Measurements from ENCODE around the gene SYPL2.
A peak's percentile ranks its signal among the peaks of the same experiment; 100 is the strongest.

SYPL2 gene

DNA sequence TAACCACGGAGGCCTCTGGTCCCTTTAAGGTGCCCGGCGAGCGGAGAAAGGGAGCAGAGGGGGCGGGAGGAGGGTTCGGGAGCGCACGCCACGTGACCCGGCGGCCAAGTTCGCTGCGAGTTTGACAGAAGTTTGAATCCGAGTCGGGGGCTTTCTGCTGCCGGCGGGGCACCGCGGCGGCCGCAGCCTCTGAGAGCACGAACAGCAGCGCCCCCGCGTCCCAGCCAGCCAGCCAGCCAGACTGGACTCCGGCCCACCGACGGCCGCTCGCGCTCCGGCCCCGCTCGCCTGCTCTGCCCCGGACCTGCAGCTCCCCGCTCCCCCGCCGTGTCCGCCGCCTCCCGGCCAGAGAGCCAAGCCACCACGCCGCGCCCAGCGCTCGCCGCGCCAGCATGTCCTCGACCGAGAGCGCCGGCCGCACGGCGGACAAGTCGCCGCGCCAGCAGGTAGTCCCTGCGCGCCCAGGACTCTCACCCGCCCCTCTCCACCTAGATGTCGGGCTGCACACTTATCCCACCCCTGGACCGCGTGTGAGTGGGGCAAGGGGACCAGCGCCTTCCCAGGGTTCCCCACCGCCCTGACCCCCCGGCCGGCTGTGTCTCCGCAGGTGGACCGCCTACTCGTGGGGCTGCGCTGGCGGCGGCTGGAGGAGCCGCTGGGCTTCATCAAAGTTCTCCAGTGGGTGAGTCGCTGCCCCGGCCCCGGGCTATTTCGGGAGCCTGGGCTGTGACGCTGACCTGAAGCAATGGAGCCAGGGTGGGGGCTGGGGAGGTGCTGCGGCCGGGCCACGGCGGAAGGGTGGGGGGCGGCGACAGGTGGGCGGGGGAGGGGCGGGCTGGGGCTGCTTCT lies at the start of gene SYPL2:
TSS of gene SYPL2 (plus strand) at position 95 of the 849 bp plus-strand sequence. CDS start at position 393, 298 bp downstream.
- DNase-seq (ENCODE audit: low read depth) = no peak

DNA sequence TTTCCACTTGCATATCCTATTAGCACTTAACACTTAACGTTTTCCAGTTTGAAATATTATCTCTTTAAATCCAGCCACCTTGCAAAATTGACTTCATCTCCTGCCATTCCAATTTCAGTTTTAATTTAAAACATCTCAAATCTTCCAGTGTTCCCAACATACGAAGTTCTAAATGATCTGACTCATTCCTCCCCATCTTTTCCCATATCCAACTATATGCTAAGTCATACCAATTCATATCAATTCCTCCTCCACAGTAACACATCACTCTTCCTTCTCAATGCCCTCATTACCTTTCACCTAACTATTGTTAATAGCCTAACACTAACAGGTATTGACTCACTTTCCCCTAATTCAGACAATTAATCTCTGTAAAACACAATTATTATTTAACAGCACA lies 42.8 kb upstream of the SYPL2 start:
- DNase-seq (ENCODE audit: low read depth) = no peak

- no peak for DNase-seq (ENCODE audit: low read depth)
Measured at GRCh38 chr1:109425391-109426280, 40.7 kb upstream of the SYPL2 start.

GRCh38 chr1:109426281-109427170 lies 39.8 kb upstream of the SYPL2 start, which contains the start of gene PSMA5:
TSS of gene PSMA5 (minus strand) at chr1:109426448. CDS start at chr1:109426330, 118 bp downstream.
- DNase-seq (ENCODE audit: low read depth) = peak; percentile 99

- no peak for DNase-seq (ENCODE audit: low read depth)
Measured at GRCh38 chr1:109427171-109427467, 39.2 kb upstream of the SYPL2 start.

- DNase-seq (ENCODE audit: low read depth) = peak; percentile 51
Measured at GRCh38 chr1:109432336-109432735, 34.0 kb upstream of the SYPL2 start.

DNA sequence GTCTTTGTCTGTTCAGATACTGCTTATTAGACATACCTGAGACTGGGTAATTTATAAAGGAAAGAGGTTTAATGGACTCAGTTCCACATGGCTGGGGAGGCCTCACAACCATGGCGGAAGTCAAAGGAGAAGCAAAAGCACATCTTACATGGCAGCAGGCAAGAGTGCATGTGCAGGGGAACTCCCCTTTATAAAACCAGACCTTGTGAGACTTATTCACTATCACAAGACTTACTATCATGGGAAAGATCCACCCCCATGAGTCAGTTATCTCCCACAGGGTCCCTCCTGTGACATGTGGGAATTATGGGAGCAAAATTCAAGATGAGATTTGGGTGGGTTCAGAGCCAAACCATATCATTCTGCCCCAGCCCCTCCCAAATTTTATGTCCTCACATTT lies 33.0 kb upstream of the SYPL2 start:
- DNase-seq (ENCODE audit: low read depth) = no peak

DNA sequence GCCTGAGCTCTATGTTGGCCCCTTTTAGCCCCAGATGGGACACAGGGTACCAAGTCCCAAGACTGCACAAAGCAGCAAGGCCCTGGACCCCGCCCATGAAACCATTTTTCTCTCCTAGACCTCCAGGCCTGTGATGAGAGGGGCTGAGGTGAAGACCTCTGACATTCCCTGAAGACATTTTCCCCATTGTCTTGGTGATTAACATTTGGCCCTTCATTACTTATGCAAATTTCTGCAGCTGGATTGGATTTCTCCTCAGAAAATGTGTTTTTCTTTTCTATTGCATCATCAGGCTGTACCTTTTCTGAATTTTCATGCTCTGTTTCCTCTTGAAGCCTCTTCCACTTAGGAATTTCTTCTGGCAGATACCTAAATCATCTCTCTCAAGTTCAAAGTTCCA lies 31.9 kb upstream of the SYPL2 start:
- DNase-seq (ENCODE audit: low read depth) = no peak

DNA sequence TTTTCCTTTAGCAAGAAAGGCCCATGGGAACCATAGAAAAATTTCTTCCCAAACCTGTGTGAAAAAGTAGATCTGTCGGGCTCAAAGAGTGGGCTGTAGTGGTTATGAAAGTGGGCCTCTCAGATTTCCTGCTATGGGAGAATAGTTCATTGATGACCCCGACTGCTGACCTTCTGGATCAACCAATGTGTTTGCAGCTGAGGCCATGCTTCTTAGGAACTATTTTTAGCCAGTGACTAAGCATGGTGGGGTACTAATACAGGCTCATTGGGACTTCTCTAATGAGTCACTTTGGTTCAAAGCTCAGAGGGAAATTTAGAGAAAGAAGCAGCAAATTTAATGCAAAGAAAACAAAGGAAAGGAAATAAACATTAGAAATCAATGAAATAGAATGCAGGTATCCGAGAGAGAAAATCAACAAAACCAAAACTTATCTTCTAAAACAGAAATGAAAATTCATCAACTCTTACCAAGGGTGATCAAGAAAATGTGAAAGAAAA lies 27.5 kb upstream of the SYPL2 start:
- DNase-seq (ENCODE audit: low read depth) = peak; percentile 69

DNA sequence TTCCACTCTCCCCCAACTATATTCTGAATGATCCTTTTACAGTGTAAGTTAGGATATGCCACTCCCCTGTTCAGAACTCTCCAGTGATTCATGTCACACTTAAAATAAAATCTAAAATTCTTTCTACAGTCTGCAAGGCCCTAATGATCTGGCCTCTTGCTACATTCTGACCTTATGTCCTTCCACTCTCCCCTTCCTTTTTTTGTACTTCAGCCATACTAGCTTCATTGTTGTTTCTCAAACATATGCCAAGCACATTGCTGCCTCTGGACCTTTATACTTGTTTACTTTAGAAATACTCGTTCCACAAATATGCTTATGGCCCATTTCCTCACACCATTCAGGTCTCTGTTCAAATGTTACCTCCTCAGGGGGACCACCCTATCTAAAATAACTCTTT lies 25.3 kb upstream of the SYPL2 start:
- DNase-seq (ENCODE audit: low read depth) = peak; percentile 63

- no peak for DNase-seq (ENCODE audit: low read depth)
Measured at GRCh38 chr1:109443476-109443875, 22.9 kb upstream of the SYPL2 start.

- no peak for DNase-seq (ENCODE audit: low read depth)
Measured at GRCh38 chr1:109444346-109444745, 22.0 kb upstream of the SYPL2 start.

GRCh38 chr1:109445949-109446695 lies 20.2 kb upstream of the SYPL2 start:
- DNase-seq (ENCODE audit: low read depth) = peak; percentile 83

GRCh38 chr1:109447524-109447923 lies 18.8 kb upstream of the SYPL2 start:
- no peak for DNase-seq (ENCODE audit: low read depth)

DNA sequence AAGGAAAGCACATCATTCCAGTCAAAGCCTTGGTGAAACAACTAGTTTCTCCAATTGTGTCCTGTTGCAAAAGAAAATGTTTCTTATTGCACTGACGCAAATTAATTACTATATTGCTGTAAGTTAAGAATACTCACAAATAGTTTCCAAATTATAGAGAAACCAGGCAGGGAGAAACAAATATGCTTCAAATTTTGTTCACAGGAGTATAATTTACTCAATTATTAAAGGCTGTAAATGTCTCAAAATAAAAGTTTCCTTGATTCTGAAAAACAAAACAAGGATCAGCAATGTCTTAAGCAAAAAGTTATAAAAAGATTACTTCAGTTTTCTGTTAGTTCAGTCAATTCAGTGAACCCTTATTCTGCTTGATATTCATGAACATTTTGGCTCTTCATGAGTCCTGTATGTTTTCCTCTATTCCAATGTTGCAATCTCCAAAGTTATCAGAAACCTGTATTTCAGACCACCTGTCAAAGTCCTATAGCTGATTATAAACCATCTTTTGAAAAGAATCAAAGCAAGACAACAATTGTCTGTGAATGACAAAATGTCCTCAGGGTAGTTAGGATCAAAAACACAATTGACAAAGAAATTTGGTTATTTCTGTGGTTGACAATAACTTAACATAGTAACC lies 11.7 kb upstream of the SYPL2 start:
- no peak for DNase-seq (ENCODE audit: low read depth)

DNA sequence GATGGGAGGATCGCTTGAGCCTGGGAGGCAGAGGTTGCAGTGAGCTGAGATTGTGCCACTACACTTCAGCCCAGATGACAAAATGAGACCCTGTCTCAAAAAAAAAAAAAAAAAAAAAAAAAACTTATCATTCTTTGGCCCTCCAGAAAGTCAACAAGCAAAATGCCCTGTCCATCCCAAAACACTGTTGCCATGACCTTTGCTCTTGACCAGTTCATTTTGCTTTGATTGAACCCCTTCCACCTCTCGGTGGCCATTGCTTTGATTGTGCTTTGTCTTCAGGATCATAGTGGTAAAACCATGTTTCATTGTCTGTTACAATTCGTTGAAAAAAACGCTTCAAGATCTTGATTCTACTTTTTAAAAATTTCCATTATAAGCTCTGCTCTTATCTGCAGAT lies 8.5 kb upstream of the SYPL2 start:
- no peak for DNase-seq (ENCODE audit: low read depth)

GRCh38 chr1:109466125-109466451 lies 258 bp upstream of the SYPL2 start:
- no peak for DNase-seq (ENCODE audit: low read depth)

DNA sequence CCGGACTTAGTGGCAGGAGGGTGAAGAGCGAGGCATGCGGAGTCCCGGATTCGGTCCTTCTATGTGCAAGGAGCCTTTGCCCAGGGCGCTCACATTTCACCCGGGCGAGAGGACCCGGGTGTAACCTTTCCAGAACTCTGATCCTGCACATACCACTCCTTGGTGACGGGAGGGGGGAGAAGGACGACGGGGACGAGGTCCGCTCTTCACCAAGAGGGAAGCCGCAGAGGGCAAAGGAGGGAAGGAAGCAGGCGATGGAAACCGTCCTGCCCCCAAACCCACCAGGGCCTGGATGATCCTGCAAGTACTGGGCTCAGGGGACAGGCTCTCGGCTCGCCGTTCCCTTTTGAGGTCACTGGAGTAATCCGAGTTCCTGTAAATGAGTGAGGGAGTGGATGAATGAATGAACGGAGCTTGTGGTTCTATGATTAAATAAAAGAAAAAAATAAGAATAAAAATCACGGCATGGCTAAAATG lies 993 bp downstream of the SYPL2 start:
- DNase-seq (ENCODE audit: low read depth) = no peak

GRCh38 chr1:109468061-109468460 lies 1.7 kb downstream of the SYPL2 start:
- DNase-seq (ENCODE audit: low read depth) = no peak

DNA sequence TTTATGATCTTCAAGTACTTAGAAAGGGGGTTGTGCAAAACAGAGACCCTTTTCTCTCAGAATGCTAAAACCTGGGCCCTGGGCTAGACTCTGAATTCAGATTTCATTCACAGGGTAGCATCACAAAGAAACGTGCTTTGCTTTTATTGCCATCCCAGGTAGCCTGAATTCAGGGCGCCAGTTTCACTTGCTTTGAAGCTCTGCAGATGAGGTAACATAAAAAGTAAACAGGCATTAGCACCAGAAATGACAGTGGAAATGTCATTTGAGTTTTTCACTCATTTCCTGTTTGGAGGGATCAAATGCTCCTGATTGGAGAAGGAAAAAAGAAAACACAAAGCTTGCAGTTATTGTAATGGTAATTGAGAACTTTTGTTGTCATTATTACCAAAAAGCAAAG lies 2.6 kb downstream of the SYPL2 start:
- DNase-seq (ENCODE audit: low read depth) = no peak

DNA sequence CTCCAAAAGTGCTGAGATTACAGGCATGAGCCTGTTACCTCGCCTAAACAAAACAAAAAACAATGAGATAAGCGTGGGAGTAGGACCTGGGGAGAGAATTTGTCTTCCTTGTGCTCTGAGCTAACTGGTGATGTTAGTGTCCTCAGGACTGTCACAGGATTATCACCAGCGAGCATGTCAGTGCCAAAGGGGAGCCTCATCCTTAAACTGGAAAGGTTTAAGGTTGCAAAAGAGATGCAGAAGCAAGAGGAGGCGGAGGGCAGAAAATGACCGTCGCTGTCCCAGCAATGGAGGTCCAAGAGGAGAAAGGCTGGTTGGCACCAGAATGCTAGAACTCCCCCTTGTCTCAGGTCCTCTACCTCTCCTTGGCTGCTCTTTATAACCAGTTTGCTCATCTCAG lies 3.9 kb downstream of the SYPL2 start:
- DNase-seq (ENCODE audit: low read depth) = no peak

Measured in GM04504 (cell line).